Coronary artery (tissue), 2 donors: ENCODE data around the gene ZNF280A.

Source experiments
- DNase-seq: peaks from one replicate; pipeline ENCODE4 v3.0.0-alpha.2; 2017; ENCODE audit warnings: low spot score
- H3K27ac ChIP-seq, 2 donors: fragments of 200-600 bp; sonication (generic); one replicate each; pipeline ENCODE4 v1.5.1; 2016 to 2019
- H3K4me3 ChIP-seq: fragments of 200-600 bp; sonication (generic); 2 replicates; pipeline ENCODE4 v1.5.1; 2016; ENCODE audit warnings: mild to moderate bottlenecking, moderate library complexity
- TF ChIP-seq, protein P1 (sequence below): fragments of 200-600 bp; sonication (generic); IDR thresholded peaks from one replicate; pipeline ENCODE4 v1.5.1; 2019; ENCODE audit warnings: antibody characterized with exemption

The ZNF280A gene

DNA sequence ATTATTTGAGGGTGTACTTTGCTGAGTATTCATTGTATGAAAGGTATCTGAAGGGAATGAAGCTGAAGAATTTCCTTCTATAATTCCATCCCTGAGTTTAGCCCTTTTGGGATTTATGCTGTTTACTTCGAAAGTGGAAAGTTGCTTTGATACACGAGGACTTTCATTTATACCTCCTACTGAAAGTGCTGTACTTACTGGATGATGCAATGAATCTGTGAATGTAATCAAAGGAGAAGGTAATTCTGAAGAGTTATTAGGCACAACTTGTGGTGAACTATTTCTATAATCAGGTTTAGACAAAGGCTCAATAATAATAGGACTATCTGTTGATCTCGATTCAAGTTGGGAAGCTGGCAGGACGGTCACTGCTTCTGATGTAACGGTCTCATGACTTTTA lies 31.3 kb downstream of the ZNF280A start:
- H3K27ac ChIP-seq: no peak overlapping the region
- DNase-seq: no peak
- TF ChIP-seq, protein P1, sequence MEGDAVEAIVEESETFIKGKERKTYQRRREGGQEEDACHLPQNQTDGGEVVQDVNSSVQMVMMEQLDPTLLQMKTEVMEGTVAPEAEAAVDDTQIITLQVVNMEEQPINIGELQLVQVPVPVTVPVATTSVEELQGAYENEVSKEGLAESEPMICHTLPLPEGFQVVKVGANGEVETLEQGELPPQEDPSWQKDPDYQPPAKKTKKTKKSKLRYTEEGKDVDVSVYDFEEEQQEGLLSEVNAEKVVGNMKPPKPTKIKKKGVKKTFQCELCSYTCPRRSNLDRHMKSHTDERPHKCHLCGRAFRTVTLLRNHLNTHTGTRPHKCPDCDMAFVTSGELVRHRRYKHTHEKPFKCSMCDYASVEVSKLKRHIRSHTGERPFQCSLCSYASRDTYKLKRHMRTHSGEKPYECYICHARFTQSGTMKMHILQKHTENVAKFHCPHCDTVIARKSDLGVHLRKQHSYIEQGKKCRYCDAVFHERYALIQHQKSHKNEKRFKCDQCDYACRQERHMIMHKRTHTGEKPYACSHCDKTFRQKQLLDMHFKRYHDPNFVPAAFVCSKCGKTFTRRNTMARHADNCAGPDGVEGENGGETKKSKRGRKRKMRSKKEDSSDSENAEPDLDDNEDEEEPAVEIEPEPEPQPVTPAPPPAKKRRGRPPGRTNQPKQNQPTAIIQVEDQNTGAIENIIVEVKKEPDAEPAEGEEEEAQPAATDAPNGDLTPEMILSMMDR: no peak
- no peak overlapping the region for H3K4me3 ChIP-seq

DNA sequence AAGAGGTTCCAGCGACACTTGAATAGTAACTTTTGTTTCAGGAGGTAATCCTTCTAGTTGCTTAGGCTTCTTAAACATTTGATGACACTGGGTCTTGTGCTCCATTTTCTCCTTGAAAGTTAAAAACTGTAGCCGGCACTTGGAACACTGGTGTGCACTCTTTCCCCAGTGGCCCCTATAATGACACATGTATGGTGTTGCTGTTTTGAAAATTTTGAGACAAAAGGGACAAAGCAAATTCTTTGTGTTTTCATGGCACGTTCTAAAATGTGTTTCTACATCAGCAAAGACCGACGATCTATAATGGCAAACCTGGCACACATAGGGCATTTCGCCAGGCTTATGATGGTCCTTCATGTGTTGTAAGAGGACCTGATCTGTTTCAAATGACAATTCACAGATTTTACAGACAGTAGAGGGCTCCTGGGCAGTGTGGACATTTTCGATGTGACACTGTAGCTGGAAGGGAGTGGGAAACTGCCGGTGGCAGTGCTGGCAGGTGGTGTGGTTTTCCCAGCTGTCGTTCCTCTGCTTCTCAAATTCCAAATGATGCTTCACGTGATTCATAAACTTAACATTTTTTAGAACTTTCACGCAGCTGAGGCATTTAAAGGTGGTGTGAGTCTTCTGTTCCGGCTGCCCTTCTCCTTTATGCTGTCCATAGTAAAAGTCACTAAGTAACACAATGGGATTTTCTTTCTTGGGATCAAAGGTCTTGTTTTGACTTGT lies 32.0 kb downstream of the ZNF280A start:
- TF ChIP-seq, protein P1: no peak
- Histone ChIP-seq H3K27ac (no peak overlapping the region), H3K4me3 (no peak overlapping the region)
- no peak for DNase-seq

- no peak overlapping the region for H3K27ac ChIP-seq
- no peak for DNase-seq
- H3K4me3 ChIP-seq: no peak overlapping the region
- TF ChIP-seq, protein P1: no peak
Observed at GRCh38 chr22:22487059-22487458, 33.0 kb downstream of the ZNF280A start.

- Histone ChIP-seq H3K27ac (no peak overlapping the region), H3K4me3 (no peak overlapping the region)
- DNase-seq: no peak
- TF ChIP-seq, protein P1: no peak
Observed at GRCh38 chr22:22486132-22486899, 33.8 kb downstream of the ZNF280A start.

DNA sequence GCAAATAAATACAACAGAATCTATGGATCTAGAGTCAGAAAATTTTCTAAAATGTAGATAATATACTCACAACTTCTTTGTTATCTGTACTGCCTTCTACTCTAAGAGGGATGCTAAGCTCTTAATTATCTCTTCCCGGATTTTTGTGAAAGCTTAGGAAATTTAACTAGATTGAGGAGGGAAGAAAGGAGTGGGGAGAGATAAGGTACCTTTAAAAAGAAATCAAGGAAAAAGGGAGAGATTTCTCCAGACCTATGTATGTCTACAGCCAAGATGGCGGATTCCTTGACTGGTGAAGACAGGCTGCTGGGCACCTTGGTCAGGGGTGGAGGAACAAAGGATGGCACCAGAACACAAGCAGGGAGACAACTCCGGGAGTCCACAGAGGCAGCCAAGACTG lies 34.5 kb downstream of the ZNF280A start:
- TF ChIP-seq, protein P1: no peak
- Histone ChIP-seq H3K27ac (no peak overlapping the region), H3K4me3 (no peak overlapping the region)
- DNase-seq: no peak

DNA sequence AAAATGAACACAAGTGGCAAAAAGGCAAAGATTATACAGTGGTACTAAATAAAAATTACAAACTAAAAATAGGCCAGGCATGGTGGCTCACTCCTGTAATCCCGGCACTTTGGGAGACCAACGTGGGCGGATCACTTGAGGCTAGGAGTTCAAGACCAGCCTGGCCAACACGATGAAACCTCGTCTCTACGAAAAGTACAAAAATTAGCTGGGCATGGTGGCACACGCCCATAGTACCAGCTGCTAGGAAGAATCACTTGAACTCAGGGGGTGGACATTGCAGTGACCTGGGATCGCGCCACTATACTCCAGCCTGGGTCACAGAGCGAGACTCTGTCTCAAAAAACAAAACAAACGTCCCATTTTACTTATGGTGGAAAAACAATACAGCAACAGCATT lies 36.0 kb downstream of the ZNF280A start:
- Histone ChIP-seq H3K4me3 (no peak overlapping the region), H3K27ac (no peak overlapping the region)
- TF ChIP-seq, protein P1: no peak
- DNase-seq: no peak

DNA sequence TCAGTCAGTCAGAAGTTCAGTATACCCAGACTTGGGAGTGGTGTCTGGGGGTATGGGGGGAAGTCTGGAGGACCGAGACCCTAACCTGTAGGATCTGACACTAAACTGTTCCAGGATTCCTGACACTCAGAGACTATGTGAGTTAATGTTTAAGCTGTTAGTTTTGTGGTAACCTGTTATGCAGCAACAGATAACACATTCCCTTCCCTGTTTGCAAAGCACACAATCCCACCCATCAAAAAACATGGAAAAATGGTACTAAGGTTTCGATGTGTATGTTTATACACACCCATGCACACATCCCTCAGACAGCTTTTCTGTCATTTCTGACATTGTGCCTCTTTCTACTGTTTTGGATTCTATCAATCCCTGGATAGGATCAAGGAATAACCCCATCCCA lies 39.1 kb downstream of the ZNF280A start:
- TF ChIP-seq, protein P1: no peak
- no peak for DNase-seq
- no peak overlapping the region for H3K27ac ChIP-seq
- no peak overlapping the region for H3K4me3 ChIP-seq
